Right ventricle myocardium inferior (tissue), 1 donor: ENCODE data around the gene BCAR3. TPM values are rescaled to one million over a fixed set of nuclear protein-coding genes. Genes with fewer than 3 reads are reported as not detected.
"Not testable (repeated sequence)": the region's sequence is repeated elsewhere in the genome, so short reads cannot be mapped to it uniquely, and the experiment has no call there.

Source experiments
- ATAC-seq: fragments of 200-7000 bp; cut with Tn5 transposase; one replicate; pipeline ENCODE4 v1.9.1; 2020; ENCODE audit warnings: mild to moderate bottlenecking, moderate library complexity
- DNase-seq: peaks from one replicate; pipeline ENCODE4 v3.0.0; 2021; ENCODE audit errors: missing footprints
- intact Hi-C: fragments of 100-400 bp; cut with DNase I; formaldehyde crosslinking; loops from one replicate; pipeline ENCODE4 v1.11.0; 2022
- total RNA-seq: library from RNA; stranded (reverse); fragmentation: NEBNext Ultra II Directional; extraction: Animal tissue kit (Norgen Biotek cat#: 25700); gene quantifications from one replicate; pipeline ENCODE4 v1.2.1, GENCODE V29; 2021
- donor health status: DM: no; HTN: yes; CAD: no; lungs with severe emphysema.

BCAR3 gene
- total RNA-seq, 1 donor from 2014 or later = 17.8 TPM

GRCh38 chr1:93659822-93660503 is 21.7 kb downstream of the BCAR3 start:
- DNase-seq = no peak
- intact Hi-C loops = no loop called here
- ATAC-seq = peak; percentile 87

DNA sequence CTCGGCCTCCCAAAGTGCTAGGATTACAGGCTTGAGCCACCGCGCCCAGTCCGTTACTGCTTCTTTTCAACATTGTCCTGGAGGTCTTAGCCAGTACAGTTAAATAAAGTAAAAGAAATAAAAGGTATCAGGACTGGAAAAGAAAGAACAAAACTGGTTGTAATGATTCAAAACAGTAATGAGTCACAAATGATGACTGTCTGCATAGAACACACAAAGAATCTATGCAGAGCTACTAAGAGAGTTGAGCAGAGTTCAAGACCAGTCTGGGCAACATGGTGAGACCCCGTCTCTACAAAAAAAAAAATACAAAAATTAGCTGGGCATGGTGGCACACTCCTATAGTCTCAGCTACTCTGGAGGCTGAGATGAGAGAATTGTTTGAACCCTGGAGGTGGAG is 23.4 kb downstream of the BCAR3 start:
- intact Hi-C loops = no loop called here
- no peak for DNase-seq
- no peak for ATAC-seq

- ATAC-seq (no peak), DNase-seq (no peak)
- intact Hi-C loops = no loop called here
Measured at GRCh38 chr1:93656491-93656890, 25.1 kb downstream of the BCAR3 start.

- ATAC-seq (no peak), DNase-seq (no peak)
- intact Hi-C loops = no loop called here
Measured at GRCh38 chr1:93653656-93654055, 28.0 kb downstream of the BCAR3 start.

- intact Hi-C loops = no loop called here
- DNase-seq (no peak), ATAC-seq (no peak)
Measured at GRCh38 chr1:93652323-93652949, 29.2 kb downstream of the BCAR3 start.

DNA sequence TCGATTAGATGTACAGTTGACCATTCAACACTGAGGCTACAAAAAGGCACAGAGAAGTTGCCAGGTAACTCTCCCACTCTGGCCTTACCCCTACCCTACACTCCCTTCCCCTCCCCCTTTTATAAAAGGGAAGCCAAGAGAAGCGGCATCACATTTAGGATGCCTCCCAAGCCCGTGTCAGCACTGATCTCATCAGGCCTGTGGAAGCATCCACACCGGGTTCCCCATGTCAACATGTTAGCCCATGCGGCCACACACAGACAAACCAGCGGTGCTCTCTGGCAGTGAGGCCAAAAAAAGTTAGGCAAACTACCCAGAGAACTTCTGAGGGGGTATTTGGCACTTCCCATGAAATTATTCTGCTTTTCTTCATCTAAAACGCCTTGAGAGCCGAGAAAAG is 29.9 kb downstream of the BCAR3 start:
- peak; percentile 70 for ATAC-seq
- intact Hi-C loops = no loop called here
- no peak for DNase-seq

DNA sequence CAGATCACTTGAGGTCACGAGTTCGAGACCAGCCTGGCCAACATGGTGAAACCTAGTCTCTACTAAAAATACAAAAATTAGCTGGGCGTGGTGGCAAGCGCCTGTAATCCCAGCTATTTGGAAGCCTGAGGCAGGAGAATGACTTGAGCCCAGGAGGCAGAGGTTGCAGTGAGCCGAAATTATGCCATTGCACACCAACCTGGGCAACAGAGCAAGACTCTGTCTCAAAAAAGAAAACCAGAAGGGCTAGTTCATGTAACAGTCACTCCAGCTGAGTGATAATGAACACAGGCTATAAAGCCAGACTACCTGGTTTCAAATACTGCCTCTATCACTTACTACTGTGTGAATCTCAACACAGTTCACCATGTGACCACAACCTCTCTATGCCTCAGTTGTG is 31.5 kb downstream of the BCAR3 start:
- intact Hi-C loops, DNase-seq, ATAC-seq: not testable (repeated sequence)

GRCh38 chr1:93649231-93649630 is 32.4 kb downstream of the BCAR3 start:
- ATAC-seq (peak; percentile 38), DNase-seq (no peak)
- intact Hi-C loops = no loop called here

- intact Hi-C loops = no loop called here
- no peak for ATAC-seq
- no peak for DNase-seq
Measured at GRCh38 chr1:93648656-93649055, 33.0 kb downstream of the BCAR3 start.

- ATAC-seq (no peak), DNase-seq (no peak)
- intact Hi-C loops = no loop called here
Measured at GRCh38 chr1:93641527-93641926, 40.1 kb downstream of the BCAR3 start.

DNA sequence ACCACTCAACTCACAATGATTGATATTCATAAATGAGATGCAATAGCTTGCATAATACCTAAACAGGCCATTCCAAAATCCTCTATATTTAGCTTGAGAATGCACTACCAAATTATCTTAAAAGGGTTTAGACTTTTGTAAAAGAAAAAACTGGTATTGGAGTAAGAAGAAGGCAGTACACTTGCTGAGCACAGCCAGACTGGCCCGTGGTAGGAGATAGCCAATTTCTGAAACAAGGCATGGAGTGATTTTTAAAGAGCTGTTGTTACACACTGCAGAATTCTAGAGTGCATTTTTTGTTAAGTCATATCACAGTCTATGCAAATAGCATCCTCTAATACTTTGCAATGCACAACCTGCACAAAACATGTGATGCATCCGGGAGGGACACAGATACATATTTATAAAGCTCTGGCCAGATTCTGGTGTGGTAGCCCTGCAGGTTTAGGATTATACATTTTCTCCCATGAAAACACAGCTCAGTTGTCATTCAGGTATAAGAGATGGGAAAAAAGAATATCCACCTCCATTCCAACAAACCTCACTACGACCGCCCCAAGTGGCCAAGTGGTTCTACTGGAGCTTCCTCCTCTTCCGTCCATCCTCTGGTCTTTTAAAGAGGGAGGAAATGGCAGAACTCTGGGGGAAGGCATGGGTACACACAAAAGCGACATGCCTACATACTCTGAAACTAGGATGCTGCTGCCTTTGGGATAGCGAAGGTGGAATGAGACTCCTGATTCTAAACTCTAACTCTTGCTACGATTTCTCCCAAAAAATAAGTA is 40.8 kb downstream of the BCAR3 start:
- ATAC-seq (no peak), DNase-seq (no peak)
- intact Hi-C loops = no loop called here

DNA sequence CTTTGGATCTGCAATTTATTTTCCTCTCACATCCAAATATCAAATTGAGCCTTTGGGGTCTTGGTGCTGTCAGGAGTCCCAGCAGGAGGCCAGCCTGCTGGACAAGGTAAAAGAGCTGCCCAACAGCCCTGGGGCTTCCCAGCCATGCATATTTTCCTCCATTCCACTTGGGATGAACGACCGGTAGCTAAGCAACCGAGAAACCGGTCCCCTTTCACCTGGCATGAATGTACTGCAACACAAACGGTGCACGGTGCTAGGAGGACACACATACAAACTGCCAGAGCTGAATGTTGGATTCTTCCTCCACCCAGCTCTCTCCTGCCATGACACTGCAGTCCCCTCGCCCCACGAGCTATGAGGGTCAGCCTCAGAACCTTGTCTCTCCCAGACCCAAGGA is 42.7 kb downstream of the BCAR3 start:
- intact Hi-C loops = loop anchor here (2.0 kb wide), 1 partner anchor 42 kb away; the partner anchor contains the start of gene BCAR3
- DNase-seq = no peak

DNA sequence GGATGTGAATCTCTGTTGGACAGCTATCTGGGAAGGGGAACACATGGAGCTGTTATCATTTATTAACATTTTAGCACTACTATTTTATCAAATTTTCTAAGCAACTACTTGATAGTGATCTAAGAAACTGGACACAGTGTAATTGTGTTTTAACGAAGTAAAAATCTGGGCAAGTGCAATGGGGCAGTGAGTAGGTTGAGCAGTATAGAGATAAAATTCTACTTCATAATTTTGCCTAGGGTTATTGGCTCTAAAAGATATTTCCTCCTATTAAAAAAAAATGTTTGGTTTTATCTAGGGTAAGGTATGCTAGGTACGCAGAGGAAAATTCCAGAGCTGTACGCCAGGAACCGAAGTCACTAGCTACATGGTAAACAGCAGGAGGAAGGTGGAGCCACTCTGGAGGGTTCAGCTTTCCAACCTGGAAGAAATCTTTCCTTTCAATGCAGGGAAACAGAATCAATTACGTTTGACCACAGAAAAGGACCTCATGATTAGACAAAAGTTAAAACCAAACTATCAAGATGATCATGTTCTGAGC is 43.3 kb downstream of the BCAR3 start:
- intact Hi-C loops = loop anchor here (2.0 kb wide), 1 partner anchor 42 kb away; the partner anchor contains the start of gene BCAR3
- DNase-seq (no peak), ATAC-seq (no peak)

More for the DNA sequence above, 42.7 kb downstream of the BCAR3 start:
- ATAC-seq = peak; percentile 24

- DNase-seq (no peak), ATAC-seq (no peak)
- intact Hi-C loops = no loop called here
Measured at GRCh38 chr1:93636712-93637111, 44.9 kb downstream of the BCAR3 start.

GRCh38 chr1:93635614-93636543 is 45.8 kb downstream of the BCAR3 start:
- DNase-seq = no peak
- intact Hi-C loops = no loop called here
- ATAC-seq = no peak

DNA sequence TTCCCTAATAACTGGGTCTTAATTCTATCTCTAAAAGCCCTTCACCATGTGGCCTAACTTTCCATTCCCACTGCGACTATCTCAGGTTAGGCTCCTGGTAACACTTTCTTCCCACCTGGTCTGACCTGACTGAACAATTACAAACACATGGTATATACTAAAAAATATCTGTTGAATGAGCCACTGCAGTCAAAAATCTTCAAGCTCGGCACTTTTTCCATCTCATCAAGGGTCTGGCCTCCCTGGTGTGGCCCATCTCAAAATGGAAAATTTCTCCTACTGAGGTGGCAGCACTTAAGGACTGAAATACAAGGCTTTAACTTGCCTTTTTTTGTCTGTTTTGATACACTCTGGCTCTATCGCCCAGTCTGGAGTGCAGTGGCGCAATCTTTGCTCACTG is 48.3 kb downstream of the BCAR3 start:
- DNase-seq (no peak), ATAC-seq (no peak)
- intact Hi-C loops = no loop called here

DNA sequence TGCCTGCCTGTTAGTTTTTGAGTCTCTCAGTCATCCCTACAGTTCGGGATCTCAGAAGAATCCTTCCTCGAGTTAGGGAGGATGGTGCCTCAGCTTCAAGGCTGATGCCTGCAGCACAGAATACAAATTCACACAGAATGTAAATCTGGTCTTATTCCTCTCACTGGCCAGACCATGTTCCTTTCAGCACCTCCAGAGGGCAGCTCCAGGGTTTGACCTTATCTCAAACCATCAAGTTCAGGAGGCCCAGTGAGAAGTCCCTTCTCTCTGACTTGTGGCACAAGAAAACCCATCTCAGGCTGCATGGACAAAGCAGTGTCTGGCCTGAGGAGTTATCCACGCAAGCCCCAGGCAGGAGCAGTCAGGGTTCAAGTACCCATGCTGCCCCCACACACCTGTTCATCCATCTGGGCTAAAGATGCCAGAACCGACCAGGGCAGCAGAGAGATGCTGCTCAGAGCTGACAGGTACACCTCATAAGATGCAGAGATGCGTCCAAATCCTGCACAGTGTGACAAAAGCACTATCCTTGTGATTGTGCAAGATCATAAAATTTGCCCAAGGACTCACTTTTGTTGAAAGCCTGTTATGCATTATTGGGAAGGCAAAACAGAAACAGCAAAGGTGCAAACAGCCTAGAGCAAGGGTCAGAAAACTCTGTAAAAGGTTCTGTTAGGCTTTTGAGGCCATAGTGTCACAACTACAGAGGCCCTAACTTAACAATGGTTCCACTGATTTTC is 49.8 kb downstream of the BCAR3 start:
- ATAC-seq (no peak), DNase-seq (no peak)
- intact Hi-C loops = loop anchor here (2.0 kb wide), 1 partner anchor 49 kb away; the partner anchor contains the start of gene BCAR3

DNA sequence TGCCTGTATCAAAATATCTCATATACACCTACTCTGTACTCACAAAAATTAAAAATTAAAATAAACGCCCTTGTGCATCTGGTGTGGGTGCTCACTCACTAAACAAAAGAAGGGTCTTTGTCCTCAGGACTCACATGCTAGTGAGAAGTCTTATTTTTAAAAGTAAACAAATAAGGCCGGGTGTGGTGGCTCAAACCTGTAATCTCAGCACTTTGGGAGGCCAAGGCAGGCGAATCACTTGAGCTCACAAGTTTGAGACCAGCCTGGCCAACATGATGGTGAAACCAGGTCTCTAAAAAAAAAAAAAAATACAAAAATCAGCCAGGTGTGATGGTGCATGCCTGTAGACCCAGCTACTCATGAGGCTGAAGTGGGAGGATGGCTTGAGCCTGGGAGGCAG is 51.5 kb downstream of the BCAR3 start:
- ATAC-seq (no peak), DNase-seq (no peak)
- intact Hi-C loops = loop anchor here (2.0 kb wide), 1 partner anchor 51 kb away; the partner anchor contains the start of gene BCAR3
